HepG2 (cell line): ENCODE measurements around the gene IL1B. TPM values are rescaled to one million over a fixed set of nuclear protein-coding genes. Genes with fewer than 3 reads are reported as not detected.

Source experiments
- CCDC6 ChIP-seq: sonication (generic); formaldehyde crosslinking; IDR thresholded peaks from 2 replicates; pipeline ENCODE4 v1.8.1; 2022; ENCODE audit warnings: mild to moderate bottlenecking, missing genetic modification reagents, moderate library complexity
- FOSL1 ChIP-seq: sonication (generic); formaldehyde crosslinking; IDR thresholded peaks from 2 replicates; pipeline ENCODE4 v1.9.0; 2021; ENCODE audit warnings: missing genetic modification reagents, borderline replicate concordance
- GABPA ChIP-seq, 2 experiments: IDR thresholded peaks; 2 replicates each; pipeline ENCODE4 v1.6.1; 2011 to 2016; ENCODE audit warnings: low read depth in 2 of 2, low read length in 1 of 2, missing biosample characterization in 1 of 2, missing genetic modification characterization in 1 of 2
- HMG20A ChIP-seq: IDR thresholded peaks from 2 replicates; pipeline ENCODE4 v1.6.1; 2016; ENCODE audit warnings: borderline replicate concordance
- KLF16 ChIP-seq, 2 experiments: sonication (generic) in 1 of 2; formaldehyde crosslinking in 1 of 2; IDR thresholded peaks; 2 replicates each; pipeline versions ENCODE4 v1.6.1 to v1.8.0; 2016 to 2023; ENCODE audit warnings: missing genetic modification reagents in 2 of 2, missing compliant biosample characterization in 1 of 2
- MAFF ChIP-seq: IDR thresholded peaks from 2 replicates; pipeline ENCODE4 v1.6.1; 2011; ENCODE audit warnings: low read depth, low read length, improper control_type of control experiment
- MAFG ChIP-seq: sonication (generic); formaldehyde crosslinking; IDR thresholded peaks from 2 replicates; pipeline ENCODE4 v1.5.1; 2020; ENCODE audit warnings: mild to moderate bottlenecking, missing genetic modification reagents
- MED13 ChIP-seq: sonication (generic); formaldehyde crosslinking; IDR thresholded peaks from 2 replicates; pipeline ENCODE4 v1.5.0; 2020; ENCODE audit warnings: missing genetic modification reagents
- NR2F6 ChIP-seq, 2 experiments: IDR thresholded peaks; 2 replicates each; pipeline ENCODE4 v1.6.1; 2016; ENCODE audit warnings: antibody characterized with exemption in 1 of 2, mild to moderate bottlenecking in 1 of 2
- PRDM10 ChIP-seq: sonication (generic); formaldehyde crosslinking; IDR thresholded peaks from 2 replicates; pipeline ENCODE4 v1.4.0; 2020; ENCODE audit warnings: low read depth, missing genetic modification reagents
- XBP1 ChIP-seq: sonication (generic); formaldehyde crosslinking; IDR thresholded peaks from 2 replicates; pipeline ENCODE4 v1.5.0; 2020; ENCODE audit warnings: missing genetic modification reagents
- ZBTB38 ChIP-seq: sonication (generic); formaldehyde crosslinking; IDR thresholded peaks from 2 replicates; pipeline ENCODE4 v1.5.1; 2020; ENCODE audit warnings: mild to moderate bottlenecking, missing genetic modification reagents
- ZBTB4 ChIP-seq: sonication (generic); formaldehyde crosslinking; IDR thresholded peaks from 2 replicates; pipeline ENCODE4 v1.4.0; 2020; ENCODE audit warnings: missing genetic modification reagents, mild to moderate bottlenecking, borderline replicate concordance
- ZBTB43 ChIP-seq: sonication (generic); formaldehyde crosslinking; conservative IDR thresholded peaks from 2 replicates; pipeline ENCODE4 v1.4.0; 2020; ENCODE audit warnings: missing genetic modification reagents
- ZFP36L2 ChIP-seq: sonication (generic); formaldehyde crosslinking; IDR thresholded peaks from 2 replicates; pipeline ENCODE4 v1.4.0; 2020; ENCODE audit warnings: missing genetic modification reagents
- ZNF33A ChIP-seq: sonication (generic); formaldehyde crosslinking; IDR thresholded peaks from 2 replicates; pipeline ENCODE4 v1.5.1; 2020; ENCODE audit warnings: missing genetic modification reagents, mild to moderate bottlenecking, moderate library complexity, borderline replicate concordance
- ZNF414 ChIP-seq: sonication (generic); formaldehyde crosslinking; IDR thresholded peaks from 2 replicates; pipeline ENCODE4 v1.5.0; 2020; ENCODE audit warnings: missing genetic modification reagents
- ZNF563 ChIP-seq: sonication (generic); formaldehyde crosslinking; IDR thresholded peaks from 2 replicates; pipeline ENCODE4 v1.8.0; 2022; ENCODE audit warnings: mild to moderate bottlenecking, moderate library complexity, missing genetic modification reagents
- ZSCAN29 ChIP-seq: sonication (generic); formaldehyde crosslinking; conservative IDR thresholded peaks from 2 replicates; pipeline ENCODE4 v1.4.0; 2020; ENCODE audit warnings: mild to moderate bottlenecking, missing genetic modification reagents
- polyA plus RNA-seq, 8 experiments: library from polyadenylated mRNA; depleted of rRNA in 3 of 8; stranded (reverse) in 7 of 8; unstranded in 1 of 8; fragments of >200 nt; fragmentation: Illumina TruSeq in 4 of 8; extraction: Trizol in 4 of 8; gene quantifications; 2 replicates each; pipeline versions ENCODE4 v1.2.1 to v1.2.3, GENCODE V29; 2011 to 2016; ENCODE audit warnings: low read depth in 4 of 8, missing spikeins in 1 of 8, mixed read lengths in 1 of 8; ENCODE audit not compliant: insufficient read depth in 1 of 8
- total RNA-seq, 5 experiments: library from RNA; depleted of rRNA; stranded (reverse); fragments of >200 nt; fragmentation: Illumina TruSeq; extraction: Trizol; gene quantifications; 2 replicates each; pipeline ENCODE4 v1.2.3, GENCODE V29; 2016; ENCODE audit warnings: low read depth in 1 of 5

IL1B gene
- total and polyA plus RNA-seq, 2 of the 13 experiments (the other 11 are each of a cell fraction or from before 2014, with no cell fraction given) = 0.18 TPM; not detected in 1

GRCh38 chr2:112834396-112835037, 2.1 kb downstream of the IL1B start (continued):
- TF ChIP-seq PRDM10 (CRISPR knock-in tag) (no peak), ZSCAN29 (CRISPR knock-in tag) (no peak), ZBTB4 (CRISPR knock-in tag) (no peak), ZBTB43 (no peak), MAFG (CRISPR knock-in tag) (no peak), KLF16 (CRISPR knock-in tag; IDR thresholded peaks at IDR 0.05) (peak in 1 of 2 experiments; percentile 49; a peak in 1 of 4 replicates), HMG20A (CRISPR knock-in tag) (peak; percentile 51; the same call in 1 of the 2 replicates), ZNF414 (CRISPR knock-in tag) (no peak), NR2F6 (IDR thresholded peaks at IDR 0.05) (peak; percentile 46), NR2F6 (CRISPR knock-in tag; IDR thresholded peaks at IDR 0.05) (peak; percentile 67; the same call in 1 of the 2 replicates), ZNF563 (no peak), CCDC6 (no peak), MED13 (CRISPR knock-in tag) (no peak), ZNF33A (CRISPR knock-in tag) (no peak), XBP1 (no peak), FOSL1 (CRISPR knock-in tag) (no peak), MAFF (no peak), ZFP36L2 (CRISPR knock-in tag) (no peak), ZBTB38 (CRISPR knock-in tag) (no peak), GABPA (IDR thresholded peaks at IDR 0.05; ENCODE audit: low read depth, low read length) (no peak), GABPA (CRISPR knock-in tag; IDR thresholded peaks at IDR 0.05; ENCODE audit: low read depth) (no peak)
